KMS-11 (cell line): ENCODE measurements around the gene WSCD2.

Source experiments
- H2AFZ ChIP-seq: fragments of 200-600 bp; sonication (generic); 2 replicates; pipeline ENCODE4 v1.6.1; 2016; ENCODE audit warnings: antibody characterized with exemption, mixed run types, low read depth
- H3K27ac ChIP-seq: fragments of 200-600 bp; sonication (generic); 2 replicates; pipeline ENCODE4 v1.6.1; 2016; ENCODE audit warnings: mild to moderate bottlenecking, mixed run types
- H3K27me3 ChIP-seq: fragments of 200-600 bp; sonication (generic); 2 replicates; pipeline ENCODE4 v1.6.1; 2017; ENCODE audit warnings: mild to moderate bottlenecking, low read depth, mixed run types, moderate library complexity; ENCODE audit not compliant: insufficient read depth
- H3K36me3 ChIP-seq: fragments of 200-600 bp; sonication (generic); 2 replicates; pipeline ENCODE4 v1.6.1; 2017; ENCODE audit warnings: mild to moderate bottlenecking, mixed run types; ENCODE audit not compliant: insufficient read depth
- H3K4me1 ChIP-seq: fragments of 200-600 bp; sonication (generic); 2 replicates; pipeline ENCODE4 v1.6.1; 2016; ENCODE audit warnings: mild to moderate bottlenecking, low read depth, mixed run types; ENCODE audit not compliant: poor library complexity, severe bottlenecking
- H3K4me2 ChIP-seq: fragments of 200-600 bp; sonication (generic); 2 replicates; pipeline ENCODE4 v1.7.0; 2016; ENCODE audit warnings: mild to moderate bottlenecking, mixed run types
- H3K4me3 ChIP-seq: fragments of 200-600 bp; sonication (generic); IDR thresholded peaks from 2 replicates; pipeline ENCODE4 v1.6.1; 2017; ENCODE audit warnings: low read depth, low read length, mixed read lengths; ENCODE audit not compliant: insufficient read depth
- H3K79me2 ChIP-seq: fragments of 200-600 bp; sonication (generic); 2 replicates; pipeline ENCODE4 v1.6.1; 2016; ENCODE audit warnings: low read depth, mixed run types; ENCODE audit not compliant: insufficient read depth
- H3K9ac ChIP-seq: fragments of 200-600 bp; sonication (generic); 2 replicates; pipeline ENCODE4 v1.6.1; 2016; ENCODE audit warnings: mild to moderate bottlenecking, mixed run types
- H4K20me1 ChIP-seq: fragments of 200-600 bp; sonication (generic); 2 replicates; pipeline ENCODE4 v1.6.1; 2016; ENCODE audit warnings: mild to moderate bottlenecking, mixed run types; ENCODE audit not compliant: insufficient read depth
- TF ChIP-seq, protein P1 (sequence below): fragments of 200-600 bp; sonication (generic); conservative IDR thresholded peaks from 2 replicates; pipeline ENCODE4 v1.6.1; 2017; ENCODE audit warnings: low read depth, mild to moderate bottlenecking, antibody characterized with exemption, low read length, moderate library complexity, mixed read lengths

The WSCD2 gene

DNA sequence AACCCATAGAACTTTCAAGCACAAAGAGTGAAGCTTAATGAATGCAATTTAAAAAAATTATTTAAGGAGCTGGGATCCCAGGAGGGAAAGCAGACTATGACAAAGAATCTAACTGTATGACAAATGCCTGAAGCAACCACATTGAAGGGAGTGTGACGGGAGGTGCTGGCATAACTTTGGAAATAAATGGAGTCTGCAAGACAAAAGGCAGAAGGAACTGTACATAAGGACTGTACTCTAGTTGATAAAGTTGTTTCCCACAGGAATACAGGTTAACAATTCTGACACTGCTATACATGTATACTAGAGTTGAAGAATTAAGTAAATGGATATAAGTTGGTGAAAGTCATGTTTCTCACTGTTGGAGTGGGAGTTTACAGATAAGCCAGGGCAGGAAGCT is 41.2 kb upstream of the WSCD2 start:
- H4K20me1 ChIP-seq: no peaks in the 10 kb centered on the region
- H3K27ac ChIP-seq: no peak overlapping the region
- H3K4me1 ChIP-seq: no peaks in the 10 kb centered on the region
- H3K4me3 ChIP-seq: no peak overlapping the region
- no peaks in the 10 kb centered on the region for H3K79me2 ChIP-seq
- no peaks in the 10 kb centered on the region for H3K36me3 ChIP-seq
- H3K9ac ChIP-seq: no peak overlapping the region
- no peaks in the 10 kb centered on the region for H3K27me3 ChIP-seq
- H2AFZ ChIP-seq: no peak overlapping the region
- TF ChIP-seq, protein P1, sequence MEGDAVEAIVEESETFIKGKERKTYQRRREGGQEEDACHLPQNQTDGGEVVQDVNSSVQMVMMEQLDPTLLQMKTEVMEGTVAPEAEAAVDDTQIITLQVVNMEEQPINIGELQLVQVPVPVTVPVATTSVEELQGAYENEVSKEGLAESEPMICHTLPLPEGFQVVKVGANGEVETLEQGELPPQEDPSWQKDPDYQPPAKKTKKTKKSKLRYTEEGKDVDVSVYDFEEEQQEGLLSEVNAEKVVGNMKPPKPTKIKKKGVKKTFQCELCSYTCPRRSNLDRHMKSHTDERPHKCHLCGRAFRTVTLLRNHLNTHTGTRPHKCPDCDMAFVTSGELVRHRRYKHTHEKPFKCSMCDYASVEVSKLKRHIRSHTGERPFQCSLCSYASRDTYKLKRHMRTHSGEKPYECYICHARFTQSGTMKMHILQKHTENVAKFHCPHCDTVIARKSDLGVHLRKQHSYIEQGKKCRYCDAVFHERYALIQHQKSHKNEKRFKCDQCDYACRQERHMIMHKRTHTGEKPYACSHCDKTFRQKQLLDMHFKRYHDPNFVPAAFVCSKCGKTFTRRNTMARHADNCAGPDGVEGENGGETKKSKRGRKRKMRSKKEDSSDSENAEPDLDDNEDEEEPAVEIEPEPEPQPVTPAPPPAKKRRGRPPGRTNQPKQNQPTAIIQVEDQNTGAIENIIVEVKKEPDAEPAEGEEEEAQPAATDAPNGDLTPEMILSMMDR: no peak
- H3K4me2 ChIP-seq: no peak overlapping the region

DNA sequence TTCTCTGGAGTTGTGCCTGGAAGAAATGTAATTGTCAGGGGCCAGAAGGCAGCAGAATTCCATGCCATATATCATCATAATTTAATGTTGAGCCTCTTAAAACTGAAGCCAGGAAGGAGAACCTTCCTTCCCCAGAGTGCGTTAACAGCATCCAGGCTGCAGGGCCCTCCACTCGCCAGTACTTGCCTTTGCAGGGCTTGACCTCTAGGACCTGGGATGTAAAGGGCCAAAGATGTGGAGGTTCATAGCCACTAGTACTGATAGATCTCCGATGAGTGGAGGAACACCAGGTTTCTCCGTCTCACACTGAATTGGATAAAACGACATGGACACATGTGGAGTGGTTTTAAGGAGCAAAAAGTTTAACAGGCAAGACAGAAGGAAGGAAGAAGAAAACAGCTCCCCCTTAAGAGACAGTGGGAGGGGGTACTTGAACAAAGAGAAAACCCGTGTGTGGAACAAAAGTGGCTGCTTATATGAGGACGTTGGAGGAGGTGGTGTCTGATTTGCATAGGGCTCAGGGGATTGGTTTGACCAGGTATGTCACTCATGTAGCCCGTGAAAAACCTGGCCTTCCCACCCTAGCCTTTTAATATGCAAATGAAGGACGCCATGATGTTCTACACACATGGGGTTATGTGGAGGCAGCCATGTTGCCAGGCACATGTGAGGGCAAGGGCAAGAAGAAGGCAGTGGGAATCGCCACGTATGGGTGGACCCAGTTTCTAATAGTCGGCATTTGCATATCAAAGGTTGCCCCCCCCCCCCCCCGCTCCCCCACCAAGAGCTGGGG is 38.8 kb upstream of the WSCD2 start:
- Histone ChIP-seq H3K9ac (no peak overlapping the region), H3K4me3 (no peak overlapping the region), H3K4me1 (no peaks in the 10 kb centered on the region), H3K27me3 (no peaks in the 10 kb centered on the region), H2AFZ (no peak overlapping the region), H3K27ac (no peak overlapping the region), H4K20me1 (no peaks in the 10 kb centered on the region), H3K4me2 (no peak overlapping the region), H3K79me2 (no peaks in the 10 kb centered on the region), H3K36me3 (no peaks in the 10 kb centered on the region)
- TF ChIP-seq, protein P1: no peak

DNA sequence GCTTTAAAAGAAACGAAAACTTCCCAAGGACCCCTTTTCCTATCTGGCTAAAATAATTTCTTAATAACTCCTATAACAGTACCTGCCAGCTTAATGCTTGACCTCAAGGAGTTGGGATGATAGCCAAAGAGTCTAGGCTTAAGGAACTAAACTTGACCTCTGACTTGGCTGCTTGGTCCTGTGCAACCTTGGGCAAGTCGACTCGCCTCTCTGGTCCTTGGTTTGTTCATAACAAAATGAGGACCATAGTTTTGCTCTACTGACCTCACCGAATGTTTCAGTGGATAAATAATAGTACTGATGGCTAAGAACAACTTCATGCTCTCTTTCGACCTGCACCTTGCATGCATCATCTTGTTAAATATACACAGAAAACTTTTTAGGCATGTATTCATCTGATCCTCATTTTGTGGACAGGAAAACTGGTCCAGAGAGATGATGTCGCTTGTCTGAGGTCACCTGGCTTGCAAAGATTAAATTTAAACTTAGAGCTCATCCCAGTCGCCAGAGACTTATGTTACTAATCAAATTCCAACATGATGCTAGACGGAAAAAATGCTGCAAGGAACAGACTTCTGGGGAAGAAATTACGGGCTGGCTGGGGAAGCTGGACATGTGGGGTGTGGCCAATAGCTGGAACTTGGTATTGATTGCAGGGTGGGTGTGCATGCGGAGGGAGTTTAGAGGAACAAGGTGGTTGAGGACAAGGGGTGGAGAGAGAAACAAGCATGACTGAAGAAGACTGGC is 38.0 kb upstream of the WSCD2 start:
- Histone ChIP-seq H3K27ac (no peak overlapping the region), H3K4me2 (no peak overlapping the region), H3K79me2 (no peaks in the 10 kb centered on the region), H3K9ac (no peak overlapping the region), H3K27me3 (no peaks in the 10 kb centered on the region), H2AFZ (no peak overlapping the region), H3K4me3 (no peak overlapping the region), H3K36me3 (no peaks in the 10 kb centered on the region), H4K20me1 (no peaks in the 10 kb centered on the region), H3K4me1 (no peaks in the 10 kb centered on the region)
- TF ChIP-seq, protein P1: no peak

DNA sequence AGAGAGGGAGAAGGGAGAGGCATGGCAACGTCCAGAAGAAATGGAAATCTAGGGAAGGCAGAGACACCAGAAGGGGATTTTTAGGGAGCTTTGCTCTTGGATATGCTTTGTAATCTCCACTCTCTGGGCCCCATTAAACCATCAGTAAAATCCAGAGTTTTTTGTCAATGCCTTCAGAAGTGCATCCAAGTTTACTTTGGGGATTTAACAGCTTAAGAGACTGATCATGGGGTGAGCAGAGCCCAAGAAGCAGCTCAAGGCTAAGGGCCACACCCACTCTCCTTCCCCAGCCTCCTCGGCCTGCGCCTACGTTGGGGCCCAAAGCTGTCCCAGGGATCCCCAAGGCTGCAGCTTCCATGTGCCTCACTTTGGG is 37.4 kb upstream of the WSCD2 start:
- Histone ChIP-seq H3K79me2 (no peaks in the 10 kb centered on the region), H2AFZ (no peak overlapping the region), H3K4me3 (no peak overlapping the region), H3K4me1 (no peaks in the 10 kb centered on the region), H3K4me2 (no peak overlapping the region), H3K9ac (no peak overlapping the region), H3K27me3 (no peaks in the 10 kb centered on the region), H3K36me3 (no peaks in the 10 kb centered on the region), H3K27ac (no peak overlapping the region), H4K20me1 (no peaks in the 10 kb centered on the region)
- TF ChIP-seq, protein P1: no peak
